GM12801 (cell line): ENCODE data around the gene RPS26.

Source experiments
- TF ChIP-seq, protein P1 (sequence below): IDR thresholded peaks from one replicate; pipeline ENCODE4 v1.5.1; 2011; ENCODE audit warnings: control low read depth; ENCODE audit not compliant: insufficient read length; ENCODE audit errors: extremely low read depth

The RPS26 gene

GRCh38 chr12:56078931-56079722, 37.4 kb downstream of the RPS26 start:
- TF ChIP-seq, protein P1, sequence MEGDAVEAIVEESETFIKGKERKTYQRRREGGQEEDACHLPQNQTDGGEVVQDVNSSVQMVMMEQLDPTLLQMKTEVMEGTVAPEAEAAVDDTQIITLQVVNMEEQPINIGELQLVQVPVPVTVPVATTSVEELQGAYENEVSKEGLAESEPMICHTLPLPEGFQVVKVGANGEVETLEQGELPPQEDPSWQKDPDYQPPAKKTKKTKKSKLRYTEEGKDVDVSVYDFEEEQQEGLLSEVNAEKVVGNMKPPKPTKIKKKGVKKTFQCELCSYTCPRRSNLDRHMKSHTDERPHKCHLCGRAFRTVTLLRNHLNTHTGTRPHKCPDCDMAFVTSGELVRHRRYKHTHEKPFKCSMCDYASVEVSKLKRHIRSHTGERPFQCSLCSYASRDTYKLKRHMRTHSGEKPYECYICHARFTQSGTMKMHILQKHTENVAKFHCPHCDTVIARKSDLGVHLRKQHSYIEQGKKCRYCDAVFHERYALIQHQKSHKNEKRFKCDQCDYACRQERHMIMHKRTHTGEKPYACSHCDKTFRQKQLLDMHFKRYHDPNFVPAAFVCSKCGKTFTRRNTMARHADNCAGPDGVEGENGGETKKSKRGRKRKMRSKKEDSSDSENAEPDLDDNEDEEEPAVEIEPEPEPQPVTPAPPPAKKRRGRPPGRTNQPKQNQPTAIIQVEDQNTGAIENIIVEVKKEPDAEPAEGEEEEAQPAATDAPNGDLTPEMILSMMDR, result no peak

GRCh38 chr12:56079723-56080555, 38.2 kb downstream of the RPS26 start, which contains the start of gene ERBB3:
Gene ERBB3 (plus strand): TSS chr12:56080165. CDS start chr12:56080301, 136 bp downstream.
- TF ChIP-seq, protein P1, result no peak

DNA sequence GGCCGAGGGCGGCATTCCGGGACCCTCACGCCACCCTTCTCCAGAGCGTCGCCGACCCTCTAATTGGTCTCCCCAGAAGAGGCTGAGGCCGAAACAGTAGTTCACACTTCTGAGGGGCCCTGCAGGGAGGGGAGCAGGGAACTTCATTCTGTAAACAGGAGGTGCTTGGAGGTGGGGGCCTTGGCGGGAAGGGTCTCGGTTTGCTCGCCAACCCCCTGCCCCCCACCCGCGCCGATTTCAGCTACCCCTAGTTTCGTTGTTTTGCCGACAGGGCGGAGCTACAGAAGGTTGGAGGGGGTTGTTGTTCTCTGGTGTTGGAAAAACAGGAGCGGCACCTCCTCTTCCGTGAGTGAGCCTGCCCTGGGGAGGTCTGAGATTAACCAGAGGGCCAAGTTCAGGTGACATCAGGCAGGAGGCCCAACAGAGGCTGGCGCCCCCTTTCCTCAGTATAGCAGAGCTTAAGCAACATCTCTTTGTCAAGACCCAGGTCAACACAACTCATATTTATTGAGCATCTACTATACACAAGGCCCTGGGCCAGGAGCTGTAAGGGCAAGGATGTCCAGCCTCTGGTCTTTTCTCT, 38.9 kb downstream of the RPS26 start:
- TF ChIP-seq, protein P1, result no peak

DNA sequence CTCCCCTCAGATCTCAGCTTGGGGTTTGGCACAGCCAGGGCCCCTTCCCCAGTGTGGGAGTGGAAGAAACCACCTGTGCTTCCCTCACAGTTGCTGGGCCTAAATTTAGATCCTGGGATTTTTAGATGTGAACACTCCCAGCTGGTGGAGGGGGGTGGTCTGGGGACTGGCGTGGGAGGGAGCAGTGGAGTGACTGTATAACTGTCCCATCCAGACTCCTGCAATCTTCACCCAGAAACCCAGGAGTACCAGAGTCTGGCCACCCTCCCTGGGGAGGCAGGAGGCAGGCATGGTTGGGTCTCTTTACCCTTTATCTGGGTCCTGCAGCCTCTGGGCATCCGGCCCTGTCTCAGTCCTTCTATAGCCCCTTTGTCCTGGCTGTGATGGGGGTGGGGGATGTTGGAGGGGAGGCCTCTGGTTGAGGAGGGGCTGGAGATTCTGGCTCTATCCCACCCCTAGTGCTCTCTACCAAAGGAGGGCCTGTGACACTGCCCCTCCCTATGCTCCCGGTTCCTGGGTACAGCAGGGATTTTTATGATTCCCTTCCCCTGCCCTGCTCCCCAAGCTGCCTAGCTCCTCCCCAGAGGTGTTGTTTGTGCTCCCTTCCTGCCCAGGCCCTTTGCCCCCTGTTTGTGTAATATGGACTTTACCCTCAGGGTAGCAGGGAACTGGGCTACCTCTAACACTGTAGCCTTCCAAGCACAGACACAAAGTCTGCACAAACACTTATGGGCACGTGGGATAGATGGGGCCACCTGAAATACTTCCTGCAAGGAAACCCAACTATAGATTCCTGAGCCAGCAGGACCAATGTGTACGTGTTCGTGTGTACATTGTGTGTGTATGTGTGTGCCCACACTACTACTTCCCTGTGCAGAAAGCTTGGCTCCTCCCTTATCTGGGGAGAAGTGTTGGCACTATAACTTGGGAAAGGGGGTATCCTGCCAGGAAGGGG, 40.0 kb downstream of the RPS26 start:
- TF ChIP-seq, protein P1, result no peak

- TF ChIP-seq, protein P1, result no peak
Observed at GRCh38 chr12:56082382-56082781, 40.7 kb downstream of the RPS26 start.

GRCh38 chr12:56082967-56083366, 41.2 kb downstream of the RPS26 start:
- TF ChIP-seq, protein P1, result no peak
